SK-N-SH treated with all-trans-retinoic acid at 6 μM for 48 hours (cell line): ENCODE measurements around the gene ZNF679.
"Not testable (repeated sequence)": the region's sequence is repeated elsewhere in the genome, so short reads cannot be mapped to it uniquely, and the experiment has no call there.

Experiments used
- ATAC-seq: fragments of 200-7000 bp; cut with Tn5 transposase; 3 replicates; pipeline ENCODE4 v1.9.1; 2020; ENCODE audit warnings: mild to moderate bottlenecking, moderate library complexity
- ARNTL ChIP-seq: fragments of 450-650 bp; formaldehyde crosslinking; IDR thresholded peaks from 2 replicates; pipeline ENCODE4 v1.5.0; 2020; ENCODE audit warnings: low read depth, mild to moderate bottlenecking, moderate library complexity, borderline replicate concordance
- BACH2 ChIP-seq: fragments of 250-450 bp; sonication (Bioruptor Pico); IDR thresholded peaks from 2 replicates; pipeline ENCODE4 v1.9.0; 2021; ENCODE audit warnings: mild to moderate bottlenecking, borderline replicate concordance
- CREB5 ChIP-seq: fragments of 250-450 bp; sonication (Bioruptor Pico); IDR thresholded peaks from 2 replicates; pipeline ENCODE4 v1.5.1; 2020; ENCODE audit warnings: low read depth, mild to moderate bottlenecking, moderate library complexity
- CSDC2 ChIP-seq: fragments of 250-450 bp; sonication (Bioruptor Pico); IDR thresholded peaks from 2 replicates; pipeline ENCODE4 v1.5.0; 2020; ENCODE audit warnings: mild to moderate bottlenecking, moderate library complexity
- CSRNP3 ChIP-seq: fragments of 250-450 bp; sonication (Bioruptor Pico); IDR thresholded peaks from 2 replicates; pipeline ENCODE4 v1.5.1; 2021; ENCODE audit warnings: mild to moderate bottlenecking, moderate library complexity
- ESRRG ChIP-seq: fragments of 250-450 bp; sonication (Bioruptor Pico); IDR thresholded peaks from 2 replicates; pipeline ENCODE4 v1.6.1; 2021; ENCODE audit warnings: mild to moderate bottlenecking
- GLIS3 ChIP-seq: fragments of 250-450 bp; sonication (Bioruptor Pico); IDR thresholded peaks from 2 replicates; pipeline ENCODE4 v1.5.0; 2020; ENCODE audit warnings: mild to moderate bottlenecking, moderate library complexity
- ISL1 ChIP-seq: fragments of 250-450 bp; sonication (Bioruptor Pico); IDR thresholded peaks from 2 replicates; pipeline ENCODE4 v2.1.2; 2022; ENCODE audit warnings: mild to moderate bottlenecking, moderate library complexity
- OSR1 ChIP-seq: fragments of 250-450 bp; sonication (Bioruptor Pico); IDR thresholded peaks from 2 replicates; pipeline ENCODE4 v1.8.0; 2022; ENCODE audit warnings: moderate library complexity, mild to moderate bottlenecking, inconsistent platforms
- PATZ1 ChIP-seq: fragments of 250-450 bp; sonication (Bioruptor Pico); IDR thresholded peaks from 2 replicates; pipeline ENCODE4 v1.8.0; 2020; ENCODE audit warnings: mild to moderate bottlenecking, moderate library complexity, borderline replicate concordance
- POU6F1 ChIP-seq: fragments of 250-450 bp; sonication (Bioruptor Pico); IDR thresholded peaks from 2 replicates; pipeline ENCODE4 v1.8.0; 2021; ENCODE audit warnings: low read depth, mild to moderate bottlenecking, moderate library complexity, borderline replicate concordance
- PPARA ChIP-seq: fragments of 250-450 bp; sonication (Bioruptor Pico); IDR thresholded peaks from 2 replicates; pipeline ENCODE4 v1.5.0; 2020; ENCODE audit warnings: mild to moderate bottlenecking, borderline replicate concordance
- RARB ChIP-seq: fragments of 250-450 bp; sonication (Bioruptor Pico); IDR thresholded peaks from 2 replicates; pipeline ENCODE4 v1.8.0; 2021; ENCODE audit warnings: mild to moderate bottlenecking, moderate library complexity
- SNAI2 ChIP-seq: fragments of 250-450 bp; sonication (Bioruptor Pico); IDR thresholded peaks from 2 replicates; pipeline ENCODE4 v1.5.0; 2020; ENCODE audit warnings: mild to moderate bottlenecking, moderate library complexity
- TCF4 ChIP-seq: fragments of 250-450 bp; sonication (Bioruptor Pico); IDR thresholded peaks from 2 replicates; pipeline ENCODE4 v1.8.0; 2021; ENCODE audit warnings: mild to moderate bottlenecking, moderate library complexity, borderline replicate concordance
- TOX ChIP-seq: fragments of 250-450 bp; sonication (Bioruptor Pico); IDR thresholded peaks from 2 replicates; pipeline ENCODE4 v1.8.0; 2021; ENCODE audit warnings: mild to moderate bottlenecking, moderate library complexity, borderline replicate concordance
- TSHZ2 ChIP-seq: fragments of 250-450 bp; sonication (Bioruptor Pico); IDR thresholded peaks from 2 replicates; pipeline ENCODE4 v1.5.0; 2020; ENCODE audit warnings: mild to moderate bottlenecking, moderate library complexity
- ZC3H10 ChIP-seq: fragments of 250-450 bp; sonication (Bioruptor Pico); IDR thresholded peaks from 2 replicates; pipeline ENCODE4 v1.5.1; 2021; ENCODE audit warnings: mild to moderate bottlenecking, moderate library complexity
- ZFP3 ChIP-seq: fragments of 250-450 bp; sonication (Bioruptor Pico); IDR thresholded peaks from 2 replicates; pipeline ENCODE4 v1.5.0; 2020; ENCODE audit warnings: mild to moderate bottlenecking, moderate library complexity
- ZFP30 ChIP-seq: fragments of 450-650 bp; formaldehyde crosslinking; IDR thresholded peaks from 2 replicates; pipeline ENCODE4 v1.5.0; 2022; ENCODE audit warnings: mild to moderate bottlenecking, moderate library complexity
- ZNF565 ChIP-seq: fragments of 450-650 bp; formaldehyde crosslinking; conservative IDR thresholded peaks from 2 replicates; pipeline ENCODE4 v1.5.0; 2020; ENCODE audit warnings: low read depth, mild to moderate bottlenecking, moderate library complexity
- ZNF70 ChIP-seq: fragments of 450-650 bp; formaldehyde crosslinking; IDR thresholded peaks from 2 replicates; pipeline ENCODE4 v1.5.0; 2020; ENCODE audit warnings: mild to moderate bottlenecking, moderate library complexity

Gene ZNF679

GRCh38 chr7:64313740-64314491 is 85.6 kb downstream of the ZNF679 start, which contains the start of gene ZNF736:
Gene ZNF736 (plus strand): TSS chr7:64313961. CDS start chr7:64314151, 190 bp downstream.
- TF ChIP-seq TOX = no peak
- TF ChIP-seq CSDC2 (CRISPR knock-in tag) = no peak
- TF ChIP-seq CREB5 = no peak
- TF ChIP-seq ARNTL (CRISPR knock-in tag) = no peak
- TF ChIP-seq BACH2 (CRISPR knock-in tag) = no peak
- TF ChIP-seq ZFP30 (CRISPR knock-in tag) = no peak
- no peak for TF ChIP-seq TSHZ2 (CRISPR knock-in tag)
- no peak for TF ChIP-seq POU6F1 (CRISPR knock-in tag)
- TF ChIP-seq ISL1 (CRISPR knock-in tag) = no peak
- TF ChIP-seq PPARA (CRISPR knock-in tag) = no peak
- no peak for TF ChIP-seq ZFP3 (CRISPR knock-in tag)
- no peak for TF ChIP-seq GLIS3
- no peak for TF ChIP-seq OSR1
- no peak for TF ChIP-seq TCF4 (CRISPR knock-in tag)
- TF ChIP-seq ZC3H10 (CRISPR knock-in tag) = no peak
- no peak for TF ChIP-seq CSRNP3 (CRISPR knock-in tag)
- no peak for TF ChIP-seq ZNF565 (CRISPR knock-in tag)
- no peak for TF ChIP-seq PATZ1
- TF ChIP-seq ESRRG (CRISPR knock-in tag) = no peak
- ATAC-seq = peak; percentile 100

GRCh38 chr7:64314566-64314965 is 86.3 kb downstream of the ZNF679 start:
- no peak for TF ChIP-seq TCF4 (CRISPR knock-in tag)
- no peak for TF ChIP-seq ZNF565 (CRISPR knock-in tag)
- TF ChIP-seq CSDC2 (CRISPR knock-in tag) = no peak
- TF ChIP-seq RARB = no peak
- TF ChIP-seq BACH2 (CRISPR knock-in tag) = no peak
- no peak for TF ChIP-seq PPARA (CRISPR knock-in tag)
- TF ChIP-seq ZNF70 (CRISPR knock-in tag) = no peak
- no peak for TF ChIP-seq ISL1 (CRISPR knock-in tag)
- no peak for TF ChIP-seq PATZ1
- TF ChIP-seq ESRRG (CRISPR knock-in tag) = no peak
- no peak for TF ChIP-seq GLIS3
- no peak for TF ChIP-seq SNAI2 (CRISPR knock-in tag)
- no peak for TF ChIP-seq ZFP3 (CRISPR knock-in tag)
- TF ChIP-seq, all 23 proteins: peak for 0
- peak; percentile 0; the same call in 1 of the 3 replicates for ATAC-seq

GRCh38 chr7:64316031-64316742 is 87.9 kb downstream of the ZNF679 start:
- not testable (repeated sequence) for ATAC-seq
